HG02852 (cell line): Measurements from ENCODE around the gene MAMDC4.
A peak's percentile ranks its signal among the peaks of the same experiment; 100 is the strongest.
"Not testable (repeated sequence)": the region's sequence is repeated elsewhere in the genome, so short reads cannot be mapped to it uniquely, and the experiment has no call there.

ENCODE experiments used
- ATAC-seq: cut with Tn5 transposase; IDR thresholded peaks from one replicate; pipeline ENCODE4 v1.9.1; 2021; ENCODE audit warnings: mild to moderate bottlenecking, moderate library complexity; ENCODE audit not compliant: unreplicated experiment

Gene MAMDC4

DNA sequence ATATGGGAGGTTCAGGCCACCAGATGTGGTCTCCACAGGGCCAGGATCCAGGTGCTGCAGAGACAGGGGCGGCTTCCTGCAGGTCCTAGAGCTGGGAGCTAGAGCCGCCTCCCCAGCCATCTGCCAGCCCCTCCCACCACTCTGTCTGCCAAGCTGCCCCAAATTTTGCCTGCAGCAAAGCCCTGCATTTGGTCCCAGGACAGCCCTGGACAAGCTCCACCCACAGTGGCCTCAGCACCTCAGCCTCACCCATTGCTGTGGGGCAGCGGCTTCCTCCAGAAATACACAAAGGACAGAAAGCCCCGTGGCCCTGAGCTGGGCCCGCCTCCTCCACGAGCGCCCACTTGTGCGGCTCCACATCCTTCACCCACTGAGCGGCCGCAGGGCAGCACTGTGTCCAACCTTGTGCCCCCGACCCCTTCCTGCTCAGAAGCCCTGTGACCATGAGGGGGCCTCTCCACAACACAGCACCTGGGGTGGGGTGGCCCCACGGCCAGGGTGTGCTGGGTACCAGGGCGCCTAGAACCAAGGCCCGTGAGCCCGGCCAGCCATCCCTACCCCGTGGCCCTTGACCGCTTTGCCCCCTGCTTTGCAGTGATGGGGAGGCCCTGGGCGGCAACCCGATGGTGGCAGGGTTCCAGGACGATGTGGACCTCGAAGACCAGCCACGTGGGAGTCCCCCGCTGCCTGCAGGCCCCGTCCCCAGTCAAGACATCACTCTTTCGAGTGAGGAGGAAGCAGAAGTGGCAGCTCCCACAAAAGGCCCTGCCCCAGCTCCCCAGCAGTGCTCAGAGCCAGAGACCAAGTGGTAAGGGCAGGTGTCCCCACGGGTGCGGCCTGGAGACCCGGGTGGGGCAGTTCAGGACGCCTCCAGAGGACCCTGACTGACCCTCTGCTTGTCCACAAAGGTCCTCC lies 13.6 kb upstream of the MAMDC4 start:
- ATAC-seq, result no peak

DNA sequence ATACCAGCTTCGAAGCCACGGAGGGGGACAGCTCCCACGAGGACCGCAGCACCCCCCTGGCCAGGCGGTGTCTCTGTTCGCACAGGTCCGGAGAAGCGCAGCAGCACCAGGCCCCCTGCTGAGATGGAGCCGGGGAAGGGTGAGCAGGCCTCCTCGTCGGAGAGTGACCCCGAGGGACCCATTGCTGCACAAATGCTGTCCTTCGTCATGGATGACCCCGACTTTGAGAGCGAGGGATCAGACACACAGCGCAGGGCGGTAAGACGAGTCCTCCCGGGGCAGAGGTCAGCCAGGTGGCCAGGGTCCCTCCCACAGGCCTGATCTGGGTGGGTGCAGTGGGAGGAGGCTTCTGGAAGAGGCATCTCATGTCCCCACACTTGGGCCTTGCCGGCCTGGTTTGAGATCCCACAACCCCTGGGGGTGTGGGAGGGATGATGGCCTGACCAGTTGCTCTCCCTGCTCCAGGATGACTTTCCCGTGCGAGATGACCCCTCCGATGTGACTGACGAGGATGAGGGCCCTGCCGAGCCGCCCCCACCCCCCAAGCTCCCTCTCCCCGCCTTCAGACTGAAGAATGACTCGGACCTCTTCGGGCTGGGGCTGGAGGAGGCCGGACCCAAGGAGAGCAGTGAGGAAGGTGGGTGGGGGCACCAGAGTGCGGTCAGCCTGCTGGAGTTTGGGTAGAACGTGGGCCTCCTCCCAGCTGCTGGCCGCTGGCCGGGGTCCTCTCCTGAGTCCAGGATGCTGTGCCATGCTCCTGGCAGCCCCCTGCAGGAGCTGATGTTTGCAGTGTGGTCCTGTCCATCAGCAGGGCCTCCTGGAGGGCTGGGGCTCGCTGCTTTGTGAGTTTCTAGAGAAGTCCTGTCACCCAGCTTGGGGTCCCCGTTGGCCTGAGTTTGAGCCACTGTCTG lies 12.7 kb upstream of the MAMDC4 start:
- ATAC-seq, result no peak

- no peak for ATAC-seq
These were observed 11.8 kb upstream of the MAMDC4 start for GRCh38 chr9:136840140-136840876.

GRCh38 chr9:136840877-136841645 lies 11.1 kb upstream of the MAMDC4 start:
- ATAC-seq, result no peak

GRCh38 chr9:136841646-136842379 lies 10.3 kb upstream of the MAMDC4 start:
- not testable (repeated sequence) for ATAC-seq

- peak; percentile 72 for ATAC-seq
These were observed 9.7 kb upstream of the MAMDC4 start, which contains the start of gene AJM1 for GRCh38 chr9:136842380-136842948. Gene AJM1 (plus strand): TSS chr9:136842478. CDS start chr9:136844415, 1,937 bp downstream.

DNA sequence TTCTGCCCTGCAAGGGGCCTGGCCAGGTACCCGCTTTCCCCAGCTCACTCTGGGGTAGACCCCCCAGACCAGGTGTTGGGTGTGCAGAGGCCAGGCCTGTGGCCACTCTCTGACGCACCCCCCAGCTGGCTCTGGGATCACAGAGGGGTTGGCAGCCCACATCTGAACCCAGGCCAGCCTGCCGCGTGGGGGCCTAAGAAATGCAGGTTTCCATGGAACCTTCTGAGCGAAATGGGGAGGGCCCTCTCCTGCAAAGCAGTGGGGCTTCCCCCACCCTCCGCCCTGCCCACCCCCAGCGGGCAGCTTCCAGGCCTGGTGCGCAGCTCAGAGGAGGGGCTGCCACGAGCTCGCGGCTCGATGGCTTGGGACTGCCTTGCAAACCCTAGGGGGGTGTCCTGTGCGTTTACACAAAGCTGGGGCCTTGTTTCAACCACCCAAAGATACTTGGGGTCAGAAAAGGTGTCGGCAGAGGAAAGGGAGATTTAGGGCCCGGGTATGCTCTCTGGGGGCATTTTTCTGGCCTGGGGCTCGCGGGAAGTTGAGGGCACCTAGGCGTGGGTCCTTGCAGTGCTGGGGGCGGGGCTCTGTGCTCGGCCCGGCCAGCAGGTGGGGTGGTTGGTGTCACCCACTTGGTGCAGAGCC lies 8.9 kb upstream of the MAMDC4 start:
- not testable (repeated sequence) for ATAC-seq

- ATAC-seq, result not testable (repeated sequence)
These were observed 8.1 kb upstream of the MAMDC4 start for GRCh38 chr9:136843801-136844740.

DNA sequence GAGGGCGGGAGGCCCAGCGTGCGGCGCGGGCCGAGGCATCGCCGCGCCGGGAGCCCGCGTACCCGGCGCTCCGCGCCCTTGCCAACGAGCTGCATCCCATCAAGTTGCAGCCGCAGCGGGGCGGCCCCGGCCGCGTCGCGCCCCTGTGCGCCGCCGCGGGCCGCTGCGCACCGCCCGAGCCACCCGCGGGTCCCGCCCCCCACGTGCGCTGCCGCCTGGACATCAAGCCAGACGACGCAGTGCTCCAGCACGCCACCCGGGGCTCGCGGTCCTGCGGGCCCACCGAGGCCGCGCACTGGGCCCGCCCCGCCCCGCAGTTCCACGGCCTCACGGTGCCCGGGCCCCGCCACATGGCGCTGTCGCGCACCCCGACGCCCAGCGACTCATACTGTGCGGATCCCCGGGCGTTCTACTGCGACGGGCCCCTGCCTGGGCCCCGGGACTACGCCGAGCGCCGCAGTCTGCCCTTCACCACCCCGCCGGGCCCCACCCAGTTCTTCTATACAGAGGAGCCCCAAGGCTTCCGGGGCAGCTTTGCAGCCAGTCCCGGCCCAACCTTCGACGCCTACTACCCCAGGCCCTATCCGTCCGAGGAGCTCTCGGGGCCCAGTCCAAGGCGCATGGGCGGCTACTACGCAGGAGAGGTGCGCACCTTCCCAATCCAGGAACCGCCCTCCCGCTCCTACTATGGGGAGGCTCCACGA lies 7.2 kb upstream of the MAMDC4 start:
- no peak for ATAC-seq

DNA sequence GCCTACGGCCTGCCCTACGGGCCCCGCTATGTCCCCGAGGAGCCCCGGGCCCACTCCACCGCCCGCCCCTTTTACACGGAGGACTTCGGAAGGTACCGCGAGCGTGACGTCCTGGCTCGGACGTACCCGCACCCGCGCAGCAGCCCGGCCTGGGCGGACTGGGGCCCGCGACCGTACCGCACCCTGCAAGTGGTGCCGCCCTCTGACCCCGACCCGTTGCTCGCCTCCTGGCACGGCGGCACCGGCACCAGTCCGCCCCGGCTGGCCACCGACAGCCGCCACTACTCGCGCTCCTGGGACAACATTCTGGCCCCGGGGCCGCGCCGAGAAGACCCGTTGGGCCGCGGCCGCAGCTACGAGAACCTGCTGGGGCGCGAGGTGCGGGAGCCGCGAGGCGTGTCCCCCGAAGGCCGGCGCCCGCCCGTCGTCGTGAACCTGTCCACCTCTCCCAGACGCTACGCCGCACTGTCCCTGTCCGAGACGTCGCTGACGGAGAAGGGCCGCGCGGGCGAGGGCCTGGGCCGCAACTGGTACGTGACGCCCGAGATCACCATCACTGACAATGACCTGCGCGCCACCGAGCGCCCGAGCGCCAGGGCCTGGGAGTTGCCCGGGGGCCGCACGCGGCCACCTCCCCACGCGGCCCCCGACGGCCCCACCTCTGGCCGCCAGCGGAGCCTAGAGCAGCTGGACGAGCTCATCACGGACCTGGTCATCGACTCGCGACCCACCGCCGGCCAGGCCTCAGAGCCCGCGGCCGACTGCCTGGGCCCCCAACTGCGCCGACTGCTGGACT lies 6.5 kb upstream of the MAMDC4 start:
- no peak for ATAC-seq

GRCh38 chr9:136846376-136847087 lies 5.6 kb upstream of the MAMDC4 start:
- no peak for ATAC-seq

DNA sequence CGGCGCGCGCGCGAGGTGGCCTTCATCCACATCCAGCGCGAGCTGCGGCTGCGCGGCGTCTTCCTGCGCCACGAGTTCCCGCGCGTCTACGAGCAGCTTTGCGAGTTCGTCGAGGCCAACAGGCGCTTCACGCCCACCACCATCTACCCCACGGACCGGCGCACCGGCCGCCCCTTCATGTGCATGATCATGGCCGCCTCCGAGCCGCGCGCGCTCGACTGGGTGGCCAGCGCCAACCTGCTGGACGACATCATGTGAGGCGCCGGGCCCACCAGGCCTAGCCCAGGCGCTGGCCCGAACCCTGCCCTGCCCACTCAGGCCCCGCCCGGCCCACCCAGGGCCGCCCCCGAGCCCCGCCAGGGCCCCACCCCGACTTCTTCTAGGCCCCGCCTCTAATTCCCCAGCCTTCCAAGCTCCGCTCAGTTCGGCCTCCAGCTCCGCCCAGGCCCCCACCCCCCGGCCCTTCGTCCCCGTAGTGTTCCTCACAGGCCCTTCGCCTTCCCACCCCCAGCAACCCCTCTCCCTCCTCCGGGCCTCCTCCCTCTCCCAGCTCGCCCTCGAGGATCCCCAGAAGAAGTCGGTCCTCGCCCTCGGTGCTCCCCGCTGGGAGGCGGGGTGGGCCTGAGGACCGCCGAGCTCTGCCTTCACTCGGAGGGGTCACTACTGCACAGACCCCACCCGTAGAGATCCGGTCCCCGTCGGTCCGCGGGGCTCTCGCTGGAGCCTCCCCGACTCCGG lies 4.9 kb upstream of the MAMDC4 start:
- no peak for ATAC-seq

DNA sequence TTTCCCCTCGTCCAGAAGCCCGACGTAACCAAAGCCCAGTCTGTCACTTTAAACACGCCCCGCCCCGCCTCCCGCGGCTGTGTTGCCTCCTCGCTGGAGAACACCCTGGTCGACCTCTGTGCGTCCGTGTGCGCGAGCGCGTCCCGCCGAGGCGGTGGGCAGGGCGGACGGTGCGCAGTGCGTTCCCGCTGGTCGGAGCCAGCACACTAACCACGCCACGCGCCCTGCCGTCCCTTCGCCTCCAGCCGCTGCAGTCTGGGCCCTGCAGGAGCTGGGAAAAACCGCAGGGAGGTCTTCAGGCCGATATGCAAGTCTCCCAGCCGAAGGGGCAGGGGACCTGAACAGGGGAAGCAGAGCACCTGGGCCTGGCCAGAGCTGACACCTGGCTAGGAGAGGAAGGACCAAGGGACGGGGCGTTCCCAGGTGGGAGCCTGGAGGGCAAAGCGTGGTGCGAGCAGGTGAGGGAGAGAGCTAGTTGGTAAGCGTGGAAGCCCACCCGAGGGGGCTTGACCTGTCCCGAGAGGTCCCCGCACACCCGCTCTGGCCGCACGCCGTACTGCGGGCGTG lies 4.2 kb upstream of the MAMDC4 start:
- ATAC-seq, result no peak

GRCh38 chr9:136848393-136849037 lies 3.6 kb upstream of the MAMDC4 start:
- ATAC-seq, result no peak
